ENCODE data around the gene RELN.

- TF ChIP-seq, protein P1, sequence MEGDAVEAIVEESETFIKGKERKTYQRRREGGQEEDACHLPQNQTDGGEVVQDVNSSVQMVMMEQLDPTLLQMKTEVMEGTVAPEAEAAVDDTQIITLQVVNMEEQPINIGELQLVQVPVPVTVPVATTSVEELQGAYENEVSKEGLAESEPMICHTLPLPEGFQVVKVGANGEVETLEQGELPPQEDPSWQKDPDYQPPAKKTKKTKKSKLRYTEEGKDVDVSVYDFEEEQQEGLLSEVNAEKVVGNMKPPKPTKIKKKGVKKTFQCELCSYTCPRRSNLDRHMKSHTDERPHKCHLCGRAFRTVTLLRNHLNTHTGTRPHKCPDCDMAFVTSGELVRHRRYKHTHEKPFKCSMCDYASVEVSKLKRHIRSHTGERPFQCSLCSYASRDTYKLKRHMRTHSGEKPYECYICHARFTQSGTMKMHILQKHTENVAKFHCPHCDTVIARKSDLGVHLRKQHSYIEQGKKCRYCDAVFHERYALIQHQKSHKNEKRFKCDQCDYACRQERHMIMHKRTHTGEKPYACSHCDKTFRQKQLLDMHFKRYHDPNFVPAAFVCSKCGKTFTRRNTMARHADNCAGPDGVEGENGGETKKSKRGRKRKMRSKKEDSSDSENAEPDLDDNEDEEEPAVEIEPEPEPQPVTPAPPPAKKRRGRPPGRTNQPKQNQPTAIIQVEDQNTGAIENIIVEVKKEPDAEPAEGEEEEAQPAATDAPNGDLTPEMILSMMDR (IDR thresholded peaks at IDR 0.05; ENCODE audit: low read length), result no peak
- TF ChIP-seq EZH2 (IDR thresholded peaks at IDR 0.05; ENCODE audit: borderline replicate concordance, low read length), result no peak
Observed at GRCh38 chr7:103439661-103440060, 549.8 kb downstream of the RELN start.

Data from OCI-LY1 (cell line).